ENCODE measurements around the gene MOG.
"Not testable (repeated sequence)": the region's sequence is repeated elsewhere in the genome, so short reads cannot be mapped to it uniquely, and the experiment has no call there.

Gene MOG

DNA sequence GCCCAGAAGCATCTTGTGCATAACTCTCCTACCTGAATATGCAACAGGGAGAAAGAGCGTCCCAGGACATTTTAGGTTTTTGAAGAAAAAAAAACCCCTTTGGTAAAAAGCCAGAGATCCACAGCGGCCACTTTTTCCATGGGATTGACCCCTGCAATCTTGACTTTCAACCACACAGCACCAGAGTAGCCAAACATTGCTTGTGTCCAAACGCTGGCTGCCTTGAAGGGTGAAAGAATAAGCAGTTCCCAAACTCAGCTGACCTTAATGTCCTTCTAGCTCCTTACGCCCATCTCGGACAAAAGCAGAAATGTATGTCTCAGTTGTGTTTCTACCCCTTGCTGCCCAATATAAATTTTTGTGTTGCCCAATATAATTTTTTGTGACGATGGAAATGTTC is 1.2 kb upstream of the MOG start:
- DNase-seq (ENCODE audit: insufficient read length, low spot score) (no peak), FAIRE-seq (no peak)
- TF ChIP-seq CTCF (IDR thresholded peaks at IDR 0.05; ENCODE audit: insufficient read depth, missing control alignments): no peak

DNA sequence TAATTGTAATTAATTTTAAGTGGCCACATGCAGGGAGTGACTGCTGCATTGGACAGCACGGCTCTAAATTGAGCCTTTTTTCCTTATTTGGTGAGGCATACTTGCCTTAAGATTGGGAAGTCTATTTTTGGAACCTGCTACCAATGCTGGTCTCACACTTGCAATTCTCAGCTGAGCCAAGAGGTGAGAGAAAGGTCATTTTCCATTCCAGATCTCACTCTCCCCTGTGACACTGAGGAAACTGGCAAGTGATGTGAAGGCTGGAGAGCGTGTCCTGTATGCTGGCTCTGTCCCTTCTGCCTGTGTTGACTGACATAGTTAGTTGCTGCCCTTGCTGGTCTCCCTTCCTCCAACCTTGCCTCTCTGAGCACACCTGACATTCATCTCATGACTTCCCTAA is 735 bp upstream of the MOG start:
- FAIRE-seq (no peak), DNase-seq (ENCODE audit: insufficient read length, low spot score) (no peak)
- no peak for TF ChIP-seq CTCF (IDR thresholded peaks at IDR 0.05; ENCODE audit: insufficient read depth, missing control alignments)

GRCh38 chr6:29661071-29661470 is 4.2 kb downstream of the MOG start:
- no peak for DNase-seq (ENCODE audit: insufficient read length, low spot score)
- TF ChIP-seq CTCF (IDR thresholded peaks at IDR 0.05; ENCODE audit: insufficient read depth, missing control alignments): no peak
- no peak for FAIRE-seq

GRCh38 chr6:29661502-29662141 is 4.7 kb downstream of the MOG start:
- DNase-seq (ENCODE audit: insufficient read length, low spot score); FAIRE-seq: not testable (repeated sequence)

- TF ChIP-seq CTCF (IDR thresholded peaks at IDR 0.05; ENCODE audit: insufficient read depth, missing control alignments): no peak
- FAIRE-seq: no peak
These were observed 6.6 kb downstream of the MOG start for GRCh38 chr6:29663300-29664042.

DNA sequence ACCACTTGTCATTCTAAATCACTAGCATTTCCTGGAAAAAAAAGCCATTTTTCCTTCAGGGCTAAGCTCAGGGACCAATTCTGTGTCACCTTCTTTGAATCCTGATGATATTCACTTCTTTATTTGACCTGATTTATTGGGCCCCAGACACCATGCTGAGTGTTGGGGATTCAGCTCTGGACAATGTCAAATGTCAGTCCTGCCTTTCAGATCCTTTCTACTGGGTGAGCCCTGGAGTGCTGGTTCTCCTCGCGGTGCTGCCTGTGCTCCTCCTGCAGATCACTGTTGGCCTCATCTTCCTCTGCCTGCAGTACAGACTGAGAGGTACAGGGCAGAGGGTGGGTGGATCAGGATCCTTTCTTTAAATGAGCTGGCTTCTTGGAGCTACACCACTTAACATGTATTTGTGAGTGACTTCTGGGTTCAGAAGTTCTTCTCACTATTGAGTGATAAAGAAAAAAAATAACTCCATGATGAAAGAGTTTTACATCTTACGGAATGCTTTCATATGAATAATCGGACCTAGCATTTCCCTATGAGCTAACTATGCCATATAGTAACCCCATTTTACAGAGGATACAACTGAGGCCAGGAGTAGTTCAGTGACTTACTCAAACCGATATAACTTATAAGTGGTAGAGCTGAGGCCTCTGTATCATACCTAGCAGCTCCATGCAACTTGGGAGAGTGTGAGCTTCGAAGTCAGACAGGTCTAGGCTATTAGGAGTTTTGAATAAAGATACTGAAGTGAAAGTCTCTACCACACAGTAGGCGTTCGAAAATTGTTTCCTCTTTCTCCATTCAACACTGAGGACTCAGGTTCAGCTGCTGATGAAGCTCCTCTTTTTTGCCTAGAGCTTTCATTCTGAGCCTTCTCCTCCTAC is 9.3 kb downstream of the MOG start:
- no peak for TF ChIP-seq CTCF (IDR thresholded peaks at IDR 0.05; ENCODE audit: insufficient read depth, missing control alignments)
- DNase-seq (ENCODE audit: insufficient read length, low spot score) (no peak), FAIRE-seq (no peak)

More at GRCh38 chr6:29663300-29664042, 6.6 kb downstream of the MOG start:
- no peak for DNase-seq (ENCODE audit: insufficient read length, low spot score)

DNA sequence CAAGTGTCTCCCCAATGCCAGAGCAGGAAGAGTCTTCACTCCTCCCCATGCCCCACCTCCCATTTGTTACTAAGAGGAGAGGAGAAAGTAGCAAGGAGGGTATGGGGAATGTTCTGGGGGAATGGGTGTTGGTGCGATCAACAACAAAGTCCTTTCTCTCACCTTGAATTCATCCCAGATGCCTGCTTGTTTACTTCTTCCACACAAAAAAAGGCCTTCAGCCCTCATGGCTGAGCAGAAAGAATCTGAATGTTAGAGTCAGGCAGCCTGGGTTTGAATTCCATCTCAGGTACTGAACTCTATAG is 9.9 kb downstream of the MOG start:
- FAIRE-seq (no peak), DNase-seq (ENCODE audit: insufficient read length, low spot score) (no peak)
- no peak for TF ChIP-seq CTCF (IDR thresholded peaks at IDR 0.05; ENCODE audit: insufficient read depth, missing control alignments)

Data from D721Med (cell line).